Stomach (tissue), 4 donors: ENCODE data around the gene ANAPC4.

Experiments
- CTCF ChIP-seq, 7 experiments: fragments of 450-650 bp in 4 of 7; fragments of 200-600 bp in 3 of 7; sonication (generic) in 3 of 7; IDR thresholded peaks; one replicate each; pipeline ENCODE4 v1.5.1; 2016 to 2019; ENCODE audit warnings: antibody characterized with exemption in 7 of 7, control low read depth in 2 of 7, mild to moderate bottlenecking in 1 of 7
- POLR2A ChIP-seq, 4 donors: fragments of 450-650 bp; IDR thresholded peaks; one replicate each; pipeline ENCODE4 v1.6.1; 2016; ENCODE audit warnings: antibody characterized with exemption in 4 of 4, control low read depth in 2 of 4, mild to moderate bottlenecking in 1 of 4, moderate library complexity in 1 of 4
- POLR2AphosphoS5 ChIP-seq, 3 donors: sonication (generic); formaldehyde crosslinking; IDR thresholded peaks; one replicate each; pipeline ENCODE4 v1.6.1; 2016; ENCODE audit warnings: antibody characterized with exemption in 3 of 3

GRCh38 chr4:25420931-25421330, 43.9 kb downstream of the ANAPC4 start:
- TF ChIP-seq CTCF (IDR thresholded peaks at IDR 0.05) (no peak), POLR2AphosphoS5 (IDR thresholded peaks at IDR 0.05) (no peak), POLR2A (IDR thresholded peaks at IDR 0.05) (no peak)
